ENCODE measurements around the gene DNAH2.

DNAH2 gene

DNA sequence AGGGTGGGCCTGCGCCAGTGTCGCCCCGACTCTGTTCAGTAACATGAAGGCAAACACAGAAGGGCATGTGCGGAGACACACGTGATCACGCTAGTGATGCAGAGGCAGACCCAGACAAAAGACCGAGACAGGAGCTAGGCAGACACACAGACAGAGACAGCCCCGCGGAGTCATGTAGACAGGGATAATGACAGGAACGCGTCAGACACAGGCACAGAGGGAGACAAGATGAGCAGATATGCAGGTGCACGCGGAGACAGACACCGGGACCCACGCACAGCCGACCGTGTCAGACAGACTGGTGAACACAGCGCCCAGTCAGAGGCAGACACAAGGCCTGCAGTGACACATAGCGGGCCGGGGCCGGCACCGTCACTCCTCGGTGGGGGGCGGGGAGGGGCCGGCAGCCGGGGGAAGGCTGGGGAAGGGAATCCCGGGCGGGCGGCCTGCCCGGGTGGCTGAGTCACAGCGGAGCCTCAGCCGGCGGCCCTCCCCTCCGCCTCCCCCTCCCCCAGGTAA lies 123.9 kb downstream of the DNAH2 start:
- POLR2A ChIA-PET, result interaction anchor here (0.5 to 4.9 kb wide), 3 partner anchors 15 to 279 kb away, joined by 3 to 48 read pairs (median 3); partner anchors contain the start of genes CYB5D1 and NAA38
- CTCF ChIA-PET, result interaction anchor here (1.1 to 7.0 kb wide), 7 partner anchors 8 to 98 kb away, joined by 3 to 36 read pairs (median 3); no protein-coding TSS in a partner anchor
- peak overlapping the region; percentile 73 for H3K4me3 ChIP-seq (ENCODE audit: low read depth, low read length)
- peak; percentile 23 for TF ChIP-seq CTCF (IDR thresholded peaks at IDR 0.05; ENCODE audit: insufficient read depth, low read length, missing control alignments)
- DNase-seq (ENCODE audit: low read depth, low spot score), result no peak

DNA sequence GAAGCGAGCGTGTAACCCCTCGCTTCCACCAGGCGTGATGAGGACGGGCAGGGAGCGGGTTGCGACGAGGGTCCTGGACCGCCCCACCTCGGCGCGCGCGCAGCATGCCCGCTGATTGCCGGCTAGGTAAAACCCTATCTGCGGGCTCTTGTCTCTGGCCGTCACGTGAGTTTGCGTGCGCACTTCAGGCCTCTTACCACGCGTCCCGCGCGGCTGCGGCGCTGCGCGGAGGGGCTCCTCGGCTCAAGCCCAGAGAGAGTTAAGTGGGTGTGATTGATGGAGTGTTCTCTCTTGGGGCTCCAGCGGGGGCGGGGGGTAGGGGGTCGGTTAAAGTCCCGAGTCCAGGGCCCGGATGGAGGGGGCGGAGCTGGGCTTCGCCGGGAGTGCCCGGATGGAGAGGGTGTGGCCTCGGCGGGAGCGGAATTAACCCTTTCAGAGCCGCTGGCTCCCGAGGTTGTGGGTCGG lies 124.4 kb downstream of the DNAH2 start:
- POLR2A ChIA-PET, result interaction anchor here (0.5 to 4.9 kb wide), 3 partner anchors 9 to 278 kb away, joined by 3 to 48 read pairs (median 12); partner anchors contain the start of genes CYB5D1, KDM6B and NAA38
- CTCF ChIA-PET, result interaction anchor here (1.3 to 7.0 kb wide), 5 partner anchors 9 to 148 kb away, joined by 3 to 36 read pairs (median 5); partner anchors contain the start of gene NAA38
- TF ChIP-seq CTCF (IDR thresholded peaks at IDR 0.05; ENCODE audit: insufficient read depth, low read length, missing control alignments), result no peak

DNA sequence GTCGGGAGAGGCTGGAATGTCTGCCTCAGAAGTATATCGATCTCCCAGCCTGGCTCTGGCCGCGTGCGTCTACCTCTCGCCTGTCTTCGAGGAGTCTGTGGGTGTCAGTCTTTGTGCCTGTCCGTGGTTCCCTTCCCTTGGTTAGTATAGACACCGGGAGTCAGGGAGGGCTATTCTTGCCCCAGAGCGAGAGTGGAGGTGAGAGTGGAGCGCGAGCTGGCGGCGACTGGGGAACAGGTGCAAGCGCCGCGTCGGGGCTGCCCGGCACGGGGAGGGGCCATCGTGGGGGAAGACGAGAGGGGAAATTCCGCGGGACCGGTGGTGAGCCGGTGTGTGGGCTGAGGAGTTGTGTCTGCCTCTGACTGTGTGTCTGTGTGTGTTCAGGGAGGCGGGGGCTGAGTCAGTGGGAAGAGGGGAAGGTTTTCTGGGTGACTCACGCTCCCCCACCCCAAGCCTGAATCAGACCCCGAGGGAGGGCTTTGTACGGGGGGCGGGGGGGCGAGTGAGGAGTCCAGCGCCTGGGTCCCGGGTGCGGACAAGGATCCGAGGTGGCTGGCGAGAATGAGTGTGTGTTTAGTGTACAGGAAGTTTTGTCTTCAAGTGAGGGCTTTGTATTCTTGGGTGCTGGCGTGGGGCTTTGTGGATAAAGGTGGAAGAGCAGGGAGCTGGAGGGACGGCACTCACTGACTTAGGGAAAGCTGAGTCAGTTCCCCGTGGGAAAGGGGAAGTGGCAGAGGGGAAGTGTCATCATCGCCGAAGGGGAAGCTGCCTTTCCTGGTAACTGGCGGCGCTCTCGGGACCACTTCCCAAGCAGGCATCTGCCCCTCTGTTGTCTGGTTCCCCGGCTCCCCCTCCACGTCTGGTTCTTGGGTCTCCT lies 125.1 kb downstream of the DNAH2 start:
- no peak for TF ChIP-seq CTCF (IDR thresholded peaks at IDR 0.05; ENCODE audit: insufficient read depth, low read length, missing control alignments)
- ChIA-PET POLR2A (interaction anchor here (0.8 to 4.9 kb wide), 4 partner anchors 7 to 95 kb away, joined by 3 to 48 read pairs (median 15); partner anchors contain the start of genes CYB5D1, KDM6B and NAA38), CTCF (interaction anchor here (1.1 to 7.0 kb wide), 6 partner anchors 8 to 147 kb away, joined by 3 to 36 read pairs (median 5); partner anchors contain the start of gene NAA38)
- DNase-seq (ENCODE audit: low read depth, low spot score), result no peak
- peak overlapping the region; percentile 73 for H3K4me3 ChIP-seq (ENCODE audit: low read depth, low read length)

More for the DNA sequence above, 124.4 kb downstream of the DNAH2 start:
- no peak for DNase-seq (ENCODE audit: low read depth, low spot score)
- peak overlapping the region; percentile 73 for H3K4me3 ChIP-seq (ENCODE audit: low read depth, low read length)

DNA sequence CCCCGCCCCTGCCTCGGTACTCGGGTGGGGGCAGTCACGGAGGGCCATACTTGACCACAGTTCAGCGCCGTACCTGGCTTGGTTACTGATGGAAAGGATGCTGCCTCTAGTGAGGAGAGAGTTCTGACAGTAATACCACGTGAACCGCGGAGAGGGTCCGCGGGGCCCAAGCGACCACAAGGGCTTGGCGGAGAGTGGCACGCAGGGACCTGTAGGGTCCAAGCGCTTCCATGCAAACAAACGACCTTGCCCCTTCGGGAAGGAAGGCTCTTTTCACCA lies 125.7 kb downstream of the DNAH2 start:
- POLR2A ChIA-PET, result interaction anchor here (0.8 to 4.9 kb wide), 4 partner anchors 8 to 95 kb away, joined by 3 to 48 read pairs (median 15); partner anchors contain the start of genes CYB5D1, KDM6B and NAA38

DNA sequence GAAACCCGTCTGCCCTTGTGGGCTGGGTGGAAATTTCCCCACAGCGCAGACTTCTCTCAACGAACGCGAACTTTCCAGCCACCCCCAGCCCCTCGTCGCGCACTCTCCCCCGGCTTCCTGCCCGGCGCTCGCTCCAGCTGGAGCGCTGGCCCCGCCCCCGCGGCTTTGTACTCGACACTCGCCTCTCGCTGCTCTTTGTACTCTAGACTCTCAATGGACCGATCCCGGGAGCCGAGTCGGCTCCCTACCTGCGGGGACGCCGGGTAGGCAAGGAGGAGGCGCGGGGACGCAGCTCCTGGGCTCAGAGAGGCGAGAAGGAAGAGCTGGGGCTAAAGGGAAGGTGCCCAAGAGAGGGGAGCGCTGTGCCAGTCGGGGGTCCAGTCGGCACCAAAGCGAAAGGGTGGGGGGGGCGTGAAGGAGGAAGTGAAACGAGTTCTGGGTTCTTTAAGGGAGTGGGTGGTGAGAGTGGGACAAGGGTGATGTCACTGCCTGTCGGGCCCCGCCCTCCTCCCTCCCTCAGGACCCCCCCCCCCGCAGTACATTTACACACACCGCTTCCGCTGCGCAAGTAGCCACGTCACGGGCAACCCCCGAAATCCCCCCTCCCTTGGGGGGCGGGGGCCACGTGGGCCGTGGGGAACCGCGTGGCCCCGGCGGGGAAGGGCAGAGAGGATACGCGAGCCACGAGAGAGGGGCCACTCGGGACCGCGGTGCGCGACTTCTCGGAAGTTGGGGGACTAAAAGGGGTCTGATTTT lies 126.2 kb downstream of the DNAH2 start:
- CTCF ChIA-PET, result interaction anchor here (1.1 to 7.0 kb wide), 5 partner anchors 9 to 146 kb away, joined by 3 to 36 read pairs (median 5); partner anchors contain the start of gene NAA38
- POLR2A ChIA-PET, result interaction anchor here (0.8 to 4.9 kb wide), 3 partner anchors 8 to 96 kb away, joined by 3 to 48 read pairs (median 18); partner anchors contain the start of genes CYB5D1 and NAA38
- peak overlapping the region; percentile 73 for H3K4me3 ChIP-seq (ENCODE audit: low read depth, low read length)
- no peak for TF ChIP-seq CTCF (IDR thresholded peaks at IDR 0.05; ENCODE audit: insufficient read depth, low read length, missing control alignments)
- DNase-seq (ENCODE audit: low read depth, low spot score), result no peak

More for the DNA sequence above, 125.7 kb downstream of the DNAH2 start:
- H3K4me3 ChIP-seq (ENCODE audit: low read depth, low read length), result peak overlapping the region; percentile 73
- DNase-seq (ENCODE audit: low read depth, low spot score), result no peak
- CTCF ChIA-PET, result interaction anchor here (1.1 to 7.0 kb wide), 6 partner anchors 9 to 147 kb away, joined by 3 to 36 read pairs (median 5); partner anchors contain the start of gene NAA38
- TF ChIP-seq CTCF (IDR thresholded peaks at IDR 0.05; ENCODE audit: insufficient read depth, low read length, missing control alignments), result no peak
